MCF 10A (cell line): Measurements from ENCODE around the gene CSTPP1. TPM values are rescaled to one million over a fixed set of nuclear protein-coding genes. Genes with fewer than 3 reads are reported as not detected.
A peak's percentile ranks its signal among the peaks of the same experiment; 100 is the strongest.
"Not testable (repeated sequence)": the region's sequence is repeated elsewhere in the genome, so short reads cannot be mapped to it uniquely, and the experiment has no call there.

Experiments used
- BruUV-seq: library from RNA; stranded (reverse); fragments of 400-500 nt; replicated peaks from 2 replicates; lab custom pipeline; 2021; lab: Mats Ljungman, UMichigan
- CTCF ChIA-PET: fragments of 300-600 bp; sonication (Branson Sonifier 250); formaldehyde crosslinking; extraction: SDS; loops from one replicate; lab custom pipeline; 2021; ENCODE audit warnings: antibody characterized with exemption, inconsistent platforms; lab: Yijun Ruan, JAX
- POLR2A ChIA-PET: fragments of 300-600, 350-650 bp; sonication (Branson Sonifier 250); formaldehyde crosslinking; extraction: SDS; loops from one replicate; lab custom pipeline; 2020; ENCODE audit warnings: antibody characterized with exemption, inconsistent platforms; lab: Yijun Ruan, JAX
- DNase-seq: peaks from one replicate; pipeline ENCODE4 v3.0.0-alpha.2; 2018; ENCODE audit not compliant: unreplicated experiment
- H3K27ac Mint-ChIP-seq: one replicate; pipeline ENCODE4 v1.8.0; 2022; ENCODE audit warnings: mild to moderate bottlenecking, low read depth, mixed read lengths; ENCODE audit not compliant: unreplicated experiment
- H3K27me3 Mint-ChIP-seq: one replicate; pipeline ENCODE4 v1.8.0; 2022; ENCODE audit warnings: mixed read lengths; ENCODE audit not compliant: insufficient read depth, unreplicated experiment
- H3K36me3 Mint-ChIP-seq: one replicate; pipeline ENCODE4 v1.8.0; 2022; ENCODE audit warnings: mild to moderate bottlenecking, moderate library complexity, mixed read lengths; ENCODE audit not compliant: insufficient read depth, unreplicated experiment
- H3K4me1 Mint-ChIP-seq: one replicate; pipeline ENCODE4 v1.8.0; 2022; ENCODE audit warnings: mixed read lengths; ENCODE audit not compliant: insufficient read depth, unreplicated experiment
- H3K4me3 Mint-ChIP-seq: one replicate; pipeline ENCODE4 v1.8.0; 2022; ENCODE audit warnings: mild to moderate bottlenecking, moderate library complexity, mixed read lengths; ENCODE audit not compliant: unreplicated experiment
- H3K9me3 Mint-ChIP-seq: one replicate; pipeline ENCODE4 v1.8.0; 2022; ENCODE audit warnings: mixed read lengths; ENCODE audit not compliant: unreplicated experiment
- intact Hi-C: fragments of 100-400 bp; cut with micrococcal nuclease; formaldehyde crosslinking; loops from 2 replicates; pipeline ENCODE4 v1.14.1; 2022
- total RNA-seq: library from RNA; stranded (reverse); gene quantifications from 2 replicates; pipeline ENCODE4 v1.2.3, GENCODE V29; 2022
- TF ChIP-seq, protein P1 (sequence below): fragments of 200-600 bp; IDR thresholded peaks from one replicate; pipeline ENCODE4 v1.8.0; 2022; ENCODE audit warnings: antibody characterized with exemption, mild to moderate bottlenecking; ENCODE audit not compliant: unreplicated experiment

CSTPP1 gene
- total RNA-seq, 1 experiment from 2014 or later: 19.2 TPM

DNA sequence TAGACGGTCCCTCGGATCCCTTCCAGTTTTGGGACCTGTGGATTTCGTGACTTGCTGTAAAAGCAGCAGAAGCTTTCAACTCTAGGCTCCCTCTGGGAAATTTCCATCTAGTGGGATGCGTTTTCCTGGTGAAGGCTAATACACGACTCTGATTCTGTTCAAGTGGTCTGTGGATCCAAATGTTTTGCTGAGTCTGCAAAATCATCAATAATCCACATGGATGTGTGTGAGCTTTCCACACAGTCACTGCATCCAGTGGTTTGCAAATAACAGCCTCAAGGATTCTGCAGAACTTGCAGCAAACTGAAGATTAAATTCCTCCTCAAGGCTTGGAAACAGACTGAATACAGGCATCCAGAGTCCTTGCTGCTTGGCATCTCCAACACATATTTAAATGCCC is 266.0 kb downstream of the CSTPP1 start:
- Mint-ChIP-seq H3K27me3 (no peaks in the 10 kb centered on the region), H3K36me3 (no peaks in the 10 kb centered on the region), H3K4me1 (peaks cover 9% of the 10 kb centered on the region), H3K9me3 (no peaks in the 10 kb centered on the region), H3K4me3 (no peak overlapping the region), H3K27ac (no peak overlapping the region)
- POLR2A ChIA-PET: interaction anchor here (0.6 to 2.8 kb wide), 5 partner anchors 9 to 55 kb away, joined by 3 to 14 read pairs (median 4); partner anchors contain the start of genes DDB2 and NR1H3
- CTCF ChIA-PET: interaction anchor here (0.8 to 1.8 kb wide), 3 partner anchors 12 to 213 kb away, joined by 3 to 8 read pairs (median 3); partner anchors contain the start of gene DDB2
- BruUV-seq: no TSS peak
- no peak for DNase-seq
- intact Hi-C loops: no loop called here
- TF ChIP-seq, protein P1, sequence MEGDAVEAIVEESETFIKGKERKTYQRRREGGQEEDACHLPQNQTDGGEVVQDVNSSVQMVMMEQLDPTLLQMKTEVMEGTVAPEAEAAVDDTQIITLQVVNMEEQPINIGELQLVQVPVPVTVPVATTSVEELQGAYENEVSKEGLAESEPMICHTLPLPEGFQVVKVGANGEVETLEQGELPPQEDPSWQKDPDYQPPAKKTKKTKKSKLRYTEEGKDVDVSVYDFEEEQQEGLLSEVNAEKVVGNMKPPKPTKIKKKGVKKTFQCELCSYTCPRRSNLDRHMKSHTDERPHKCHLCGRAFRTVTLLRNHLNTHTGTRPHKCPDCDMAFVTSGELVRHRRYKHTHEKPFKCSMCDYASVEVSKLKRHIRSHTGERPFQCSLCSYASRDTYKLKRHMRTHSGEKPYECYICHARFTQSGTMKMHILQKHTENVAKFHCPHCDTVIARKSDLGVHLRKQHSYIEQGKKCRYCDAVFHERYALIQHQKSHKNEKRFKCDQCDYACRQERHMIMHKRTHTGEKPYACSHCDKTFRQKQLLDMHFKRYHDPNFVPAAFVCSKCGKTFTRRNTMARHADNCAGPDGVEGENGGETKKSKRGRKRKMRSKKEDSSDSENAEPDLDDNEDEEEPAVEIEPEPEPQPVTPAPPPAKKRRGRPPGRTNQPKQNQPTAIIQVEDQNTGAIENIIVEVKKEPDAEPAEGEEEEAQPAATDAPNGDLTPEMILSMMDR: no peak

DNA sequence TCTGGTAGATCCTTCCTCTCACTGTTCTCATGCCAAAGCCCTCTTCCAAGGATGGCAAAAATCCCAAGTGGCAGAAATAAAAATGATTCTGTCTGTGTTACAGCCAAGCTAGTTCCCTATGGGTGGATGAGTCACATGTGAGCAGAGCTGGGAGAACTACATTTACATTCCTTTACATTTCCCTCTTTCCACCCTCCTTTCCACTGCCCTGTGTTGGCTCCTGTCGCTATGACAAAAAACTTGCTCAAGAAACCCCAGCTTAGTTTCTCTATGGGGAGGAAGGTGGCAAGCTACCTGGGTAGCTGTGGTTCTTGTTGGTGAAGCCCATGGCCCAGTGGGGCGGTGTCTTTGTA is 268.1 kb downstream of the CSTPP1 start:
- peak overlapping the region; percentile 78 for H3K27ac Mint-ChIP-seq
- H3K4me3 Mint-ChIP-seq: peak overlapping the region; percentile 19
- no peaks in the 10 kb centered on the region for H3K9me3 Mint-ChIP-seq
- CTCF ChIA-PET: interaction anchor here (0.7 to 1.8 kb wide), 5 partner anchors 10 to 421 kb away, joined by 3 to 9 read pairs (median 4); partner anchors contain the start of gene DDB2
- peak; percentile 75 for DNase-seq
- no peaks in the 10 kb centered on the region for H3K27me3 Mint-ChIP-seq
- no TSS peak for BruUV-seq
- intact Hi-C loops: no loop called here
- H3K36me3 Mint-ChIP-seq: no peaks in the 10 kb centered on the region
- POLR2A ChIA-PET: interaction anchor here (0.6 to 2.8 kb wide), 8 partner anchors 11 to 32 kb away, joined by 3 to 41 read pairs (median 8); partner anchors contain the start of genes ARFGAP2 and DDB2
- H3K4me1 Mint-ChIP-seq: peaks cover 9% of the 10 kb centered on the region
- TF ChIP-seq, protein P1: no peak

DNA sequence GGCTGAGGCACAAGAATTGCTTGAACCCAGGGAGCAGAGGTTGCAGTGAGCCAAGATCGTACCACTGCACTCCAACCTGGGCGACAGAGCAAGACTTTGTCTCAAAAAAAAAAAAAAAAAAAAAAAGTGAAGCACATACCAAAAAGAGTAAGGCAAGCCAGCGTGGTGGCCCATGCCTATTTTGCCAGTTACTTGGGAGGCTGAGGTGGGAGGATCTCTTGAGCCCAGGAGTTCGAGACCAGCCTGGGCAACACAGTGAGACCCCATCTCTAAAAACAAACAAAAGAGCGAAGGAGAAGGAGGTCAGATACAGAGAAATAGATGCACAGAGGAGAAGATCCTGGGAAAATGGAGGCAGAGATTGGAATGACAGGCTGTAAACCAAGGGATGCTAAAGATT is 270.0 kb downstream of the CSTPP1 start:
- BruUV-seq, H3K4me3 Mint-ChIP-seq, H3K27ac Mint-ChIP-seq, H3K9me3 Mint-ChIP-seq, H3K27me3 Mint-ChIP-seq, DNase-seq, intact Hi-C loops, H3K4me1 Mint-ChIP-seq, H3K36me3 Mint-ChIP-seq: not testable (repeated sequence)
- POLR2A ChIA-PET: interaction anchor here (1.7 to 2.4 kb wide), 2 partner anchors 13 to 22 kb away, joined by 5 to 10 read pairs; no protein-coding TSS in a partner anchor
- CTCF ChIA-PET: interaction anchor here (1.2 to 1.4 kb wide), 2 partner anchors 14 to 28 kb away, joined by 3 read pairs; no protein-coding TSS in a partner anchor

DNA sequence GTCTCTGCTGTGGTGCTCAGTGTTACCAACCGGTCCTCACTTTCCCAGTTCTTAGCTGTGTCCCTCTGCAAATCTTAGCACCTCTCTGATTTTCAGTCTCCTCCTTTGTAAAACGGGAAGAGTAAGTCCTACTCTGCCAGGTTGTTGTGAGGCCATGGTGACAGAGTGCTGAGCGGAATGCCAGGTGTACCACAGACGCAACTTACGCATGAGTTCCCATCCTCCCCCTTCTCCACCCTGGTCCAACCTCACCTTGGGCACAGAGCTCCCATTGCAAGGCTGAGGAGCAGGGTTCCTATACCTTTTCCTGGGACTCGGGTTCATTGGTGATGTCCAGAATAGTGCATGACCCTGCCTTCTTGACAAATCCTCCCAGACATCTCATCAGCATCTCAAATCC is 270.9 kb downstream of the CSTPP1 start:
- no peaks in the 10 kb centered on the region for H3K27me3 Mint-ChIP-seq
- no peak for DNase-seq
- no peak overlapping the region for H3K4me3 Mint-ChIP-seq
- no peaks in the 10 kb centered on the region for H3K36me3 Mint-ChIP-seq
- POLR2A ChIA-PET: interaction anchor here (0.9 to 1.7 kb wide), 2 partner anchors 13 to 18 kb away, joined by 5 read pairs; no protein-coding TSS in a partner anchor
- H3K27ac Mint-ChIP-seq: no peak overlapping the region
- H3K9me3 Mint-ChIP-seq: no peaks in the 10 kb centered on the region
- no TSS peak for BruUV-seq
- H3K4me1 Mint-ChIP-seq: peaks cover 9% of the 10 kb centered on the region
- TF ChIP-seq, protein P1: no peak
- CTCF ChIA-PET: interaction anchor here (0.6 to 0.8 kb wide), 2 partner anchors 23 to 52 kb away, joined by 3 to 5 read pairs; no protein-coding TSS in a partner anchor
- intact Hi-C loops: no loop called here

DNA sequence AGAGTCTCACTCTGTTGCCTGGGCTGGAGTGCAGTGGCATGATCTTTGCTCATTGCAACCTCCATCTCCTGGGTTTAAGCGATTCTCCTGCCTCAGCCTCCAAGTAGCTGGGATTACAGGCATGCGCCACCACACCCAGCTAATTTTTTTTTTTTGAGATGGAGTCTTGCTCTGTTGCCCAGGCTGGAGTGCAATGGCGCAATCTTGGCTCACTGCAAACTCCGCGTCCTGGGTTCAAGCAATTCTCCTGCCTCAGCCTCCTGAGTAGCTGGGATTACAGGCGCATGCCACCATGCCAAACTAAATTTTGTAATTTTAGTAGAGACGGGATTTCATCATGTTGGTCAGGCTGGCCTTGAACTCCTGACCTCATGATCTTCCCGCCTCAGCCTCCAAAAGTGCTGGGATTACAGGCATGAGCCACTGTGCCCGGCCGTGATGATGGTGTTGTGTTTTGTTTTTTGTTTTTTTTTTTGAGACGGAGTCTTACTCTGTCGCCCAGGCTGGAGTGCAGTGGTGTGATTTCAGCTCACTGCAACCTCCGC is 271.5 kb downstream of the CSTPP1 start:
- DNase-seq, H3K4me3 Mint-ChIP-seq, H3K27me3 Mint-ChIP-seq, H3K36me3 Mint-ChIP-seq, BruUV-seq, H3K9me3 Mint-ChIP-seq, H3K27ac Mint-ChIP-seq, intact Hi-C loops, H3K4me1 Mint-ChIP-seq: not testable (repeated sequence)
- CTCF ChIA-PET: interaction anchor here (0.8 kb wide), 1 partner anchor 23 kb away, joined by 5 read pairs; no protein-coding TSS in a partner anchor
- POLR2A ChIA-PET: interaction anchor here (0.8 to 1.7 kb wide), 3 partner anchors 14 to 18 kb away, joined by 3 to 5 read pairs (median 5); no protein-coding TSS in a partner anchor
